Renal pelvis (tissue), 4 donors: ENCODE measurements around the gene SLC25A24. TPM values are rescaled to one million over a fixed set of nuclear protein-coding genes. Genes with fewer than 3 reads are reported as not detected.
"Not testable (repeated sequence)": the region's sequence is repeated elsewhere in the genome, so short reads cannot be mapped to it uniquely, and the experiment has no call there.

Experiments
- DNase-seq: peaks from one replicate; pipeline ENCODE4 v3.0.0-alpha.2; 2013
- polyA plus RNA-seq, 3 donors: library from polyadenylated mRNA; unstranded; fragments of 120-200 nt; gene quantifications; one replicate each; pipeline ENCODE4 v1.2.1, GENCODE V29; 2013; ENCODE audit not compliant: insufficient read length in 3 of 3

Gene SLC25A24
- polyA plus RNA-seq, 3 donors, result 39.8 to 45.3 (median 44.5) TPM

DNA sequence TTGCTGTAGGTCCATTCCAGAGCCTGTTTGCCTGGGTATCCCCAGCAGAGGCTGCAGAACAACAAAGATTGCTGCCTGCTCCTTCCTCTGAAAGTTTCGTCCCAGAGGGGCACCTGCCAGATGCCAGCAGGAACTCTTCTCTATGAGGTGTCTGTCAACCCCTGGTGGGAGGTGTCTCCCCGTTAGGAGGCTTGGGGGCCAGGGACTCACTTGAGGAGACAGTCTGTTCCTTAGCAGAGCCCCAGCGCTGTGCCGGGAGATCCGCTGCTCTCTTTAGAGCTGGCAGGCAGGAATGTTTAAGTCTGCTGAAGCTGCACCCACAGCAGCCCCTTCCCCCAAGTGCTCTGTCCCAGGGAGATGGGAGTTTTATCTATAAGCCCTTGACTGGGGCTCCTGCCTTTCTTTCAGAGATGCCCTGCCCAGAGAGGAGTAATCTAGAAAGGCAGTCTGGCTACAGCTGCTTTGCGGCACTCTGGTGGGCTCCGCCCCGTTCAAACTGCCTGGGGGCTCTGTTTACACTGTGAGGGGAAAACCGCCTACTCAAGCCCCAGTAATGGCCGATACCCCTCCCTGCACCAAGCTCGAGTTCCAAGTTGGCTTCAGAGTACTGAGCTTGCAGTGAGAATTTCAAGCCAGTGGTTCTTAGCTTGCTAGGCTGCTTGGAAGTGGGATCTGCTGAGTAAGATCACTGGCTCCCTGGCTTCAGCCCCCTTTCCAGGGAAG lies 8.7 kb upstream of the SLC25A24 start:
- DNase-seq, result no peak

DNA sequence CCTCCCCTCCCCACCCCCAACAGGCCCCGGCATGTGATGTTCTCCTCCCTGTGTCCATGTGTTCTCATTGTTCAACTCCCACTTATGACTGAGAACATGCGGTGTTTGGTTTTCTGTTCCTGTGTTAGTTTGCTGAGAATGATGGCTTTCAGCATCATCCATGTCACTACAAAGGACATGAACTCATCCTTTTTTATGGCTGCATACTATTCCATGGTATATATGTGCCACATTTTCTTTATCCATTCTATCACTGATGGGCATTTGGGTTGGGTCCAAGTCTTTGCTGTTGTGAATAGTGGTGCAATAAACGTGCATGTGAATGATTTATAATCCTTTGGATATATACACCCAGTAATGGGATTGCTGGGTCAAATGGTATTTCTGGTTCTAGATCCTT lies 3.4 kb upstream of the SLC25A24 start:
- not testable (repeated sequence) for DNase-seq

DNA sequence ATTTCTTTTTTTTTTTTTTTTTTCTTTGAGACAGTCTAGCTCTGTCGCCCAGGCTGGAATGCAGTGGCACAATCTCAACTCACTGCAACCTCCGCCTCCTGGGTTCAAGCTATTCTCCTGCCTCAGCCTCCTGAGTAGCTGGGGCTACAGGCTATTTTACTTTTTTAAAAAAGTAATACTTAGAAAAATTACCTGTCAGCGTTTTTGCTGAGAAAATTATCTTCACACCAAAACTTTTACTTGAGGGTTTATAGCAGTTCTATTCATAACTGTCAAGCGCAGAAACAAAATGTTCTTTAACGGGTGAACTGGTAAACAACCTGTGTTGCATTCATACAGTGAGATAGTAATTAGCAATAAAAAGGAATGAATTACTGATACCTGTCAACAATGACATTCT lies 1.5 kb upstream of the SLC25A24 start:
- no peak for DNase-seq

DNA sequence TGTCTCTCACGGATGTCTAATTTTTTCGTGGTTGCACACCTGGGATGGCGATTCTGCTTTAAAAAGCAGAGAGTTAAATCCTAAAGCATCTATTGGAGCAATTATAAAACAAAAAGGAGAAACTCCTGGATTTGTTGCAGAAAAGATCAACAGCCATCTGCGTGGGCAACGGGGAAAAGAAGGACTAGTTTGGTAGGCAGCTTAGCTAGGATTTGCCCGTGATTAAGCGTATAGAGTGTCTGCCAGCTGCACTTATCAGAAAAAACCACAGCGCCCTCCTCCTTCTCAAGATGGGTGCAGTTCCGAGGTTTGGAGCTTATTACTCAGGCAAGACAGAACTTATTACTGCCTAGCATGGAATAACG lies 526 bp upstream of the SLC25A24 start:
- DNase-seq, result peak; percentile 31

DNA sequence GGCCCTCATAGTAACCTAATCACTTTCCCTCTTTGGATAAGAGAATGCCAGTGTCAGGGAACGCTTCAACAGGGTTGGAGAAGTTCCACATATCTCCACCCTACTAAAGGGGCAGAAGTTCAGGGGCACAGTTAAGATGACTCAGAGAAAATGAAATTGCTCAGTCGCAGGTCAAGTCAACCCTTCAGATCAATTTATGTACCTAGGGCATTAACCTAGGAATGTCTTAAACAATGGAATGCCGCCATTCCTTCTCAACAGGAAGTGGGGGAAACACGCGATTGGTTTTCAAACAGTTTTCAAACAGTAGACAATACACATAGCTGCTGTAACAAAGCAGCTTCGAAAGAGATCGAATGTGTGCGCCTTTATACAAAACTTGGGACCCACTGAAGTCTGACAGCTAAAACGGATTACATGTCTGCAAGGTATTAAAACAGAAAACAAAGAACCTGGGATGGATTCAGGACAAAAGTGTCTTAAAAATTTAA lies 897 bp downstream of the SLC25A24 start:
- DNase-seq, result peak; percentile 40

DNA sequence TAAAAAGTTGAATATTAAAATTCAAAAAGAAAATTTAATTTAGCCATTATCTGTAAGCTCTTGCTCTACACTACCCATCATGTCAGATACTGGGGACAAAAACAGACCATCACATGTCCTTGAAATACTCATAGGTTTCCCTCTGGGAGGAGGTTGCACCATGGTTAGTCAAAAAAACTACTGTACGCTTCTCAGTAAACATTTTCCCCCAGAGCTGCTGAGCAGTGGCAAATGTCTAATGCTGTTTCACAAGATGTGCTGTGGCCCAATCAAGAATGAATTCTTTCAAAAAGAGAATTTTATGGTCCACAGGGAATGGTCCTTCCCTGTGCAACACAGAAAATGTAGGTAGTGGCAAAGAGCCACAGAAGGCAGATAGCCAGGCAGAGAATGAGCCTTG lies 6.1 kb downstream of the SLC25A24 start:
- DNase-seq, result no peak

DNA sequence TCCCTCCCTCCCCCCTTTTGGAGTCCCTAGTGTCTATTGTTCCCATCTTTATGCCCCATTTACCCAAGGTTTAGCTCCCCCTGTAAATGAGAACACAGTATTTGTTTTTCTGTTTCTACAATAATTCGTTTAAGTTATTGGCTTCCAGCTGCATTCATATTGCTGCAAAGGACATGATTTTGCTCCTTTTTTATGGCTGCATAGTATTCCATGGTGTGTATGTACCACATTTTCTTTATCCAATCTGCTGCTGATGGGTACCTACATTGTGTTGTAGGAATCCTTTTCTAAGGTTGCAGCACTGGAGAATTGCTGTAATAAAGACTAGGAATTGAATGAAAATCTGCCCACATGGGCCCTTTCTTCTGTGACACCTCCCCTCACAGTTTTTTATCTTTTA lies 6.8 kb downstream of the SLC25A24 start:
- no peak for DNase-seq

DNA sequence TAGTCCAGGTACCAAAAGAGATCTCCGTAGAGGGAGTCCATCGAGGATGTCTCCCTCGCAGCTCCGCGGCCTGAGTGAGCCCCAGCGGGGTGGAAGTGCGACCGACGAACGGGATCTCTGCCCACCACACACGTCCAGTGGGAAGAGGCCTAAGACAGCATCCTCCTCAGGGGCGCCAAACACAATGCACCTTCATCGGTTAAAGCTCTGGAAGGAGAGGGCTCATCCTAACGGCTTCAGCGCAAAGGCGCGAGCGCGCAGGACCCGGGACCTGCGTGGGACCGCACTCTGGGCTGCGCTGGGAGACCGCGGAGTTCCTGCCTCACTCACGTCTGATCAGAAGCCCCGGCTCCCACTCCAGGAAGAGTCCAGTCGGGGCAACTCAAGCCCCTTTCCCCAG lies 7.6 kb downstream of the SLC25A24 start:
- no peak for DNase-seq

DNA sequence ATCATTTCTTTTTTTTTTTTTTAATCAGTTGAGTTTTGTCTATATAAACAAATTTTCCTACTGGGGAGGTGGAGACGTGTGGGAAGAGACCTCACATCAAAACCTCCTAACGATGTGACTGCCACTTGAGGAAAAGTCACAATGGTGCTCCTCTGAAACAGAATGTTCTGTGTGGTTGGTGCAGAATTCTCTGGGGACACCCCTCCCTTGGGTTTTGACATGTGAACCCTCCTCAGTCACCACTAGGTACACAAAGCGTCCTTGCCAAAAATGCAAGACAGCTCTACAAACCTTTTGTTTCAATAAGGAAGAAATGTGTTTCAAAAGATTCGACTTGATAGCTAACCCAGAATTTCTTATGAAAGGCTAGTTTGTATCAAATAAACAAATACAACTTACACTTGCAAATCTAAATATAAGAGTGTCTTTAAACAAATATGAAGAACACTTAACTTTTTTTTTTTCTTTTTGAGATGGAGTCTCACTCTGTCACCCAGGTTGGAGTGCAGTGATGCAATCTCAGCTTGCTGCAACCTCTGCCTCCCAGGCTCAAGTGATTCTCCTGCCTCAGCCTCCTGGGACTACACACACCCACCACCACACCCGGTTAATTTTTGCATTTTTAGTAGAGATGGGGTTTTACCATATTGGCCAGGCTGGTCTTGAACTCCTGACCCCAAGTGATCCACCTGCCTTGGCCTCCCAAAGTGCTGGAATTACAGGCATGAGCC lies 9.3 kb downstream of the SLC25A24 start:
- DNase-seq, result no peak

DNA sequence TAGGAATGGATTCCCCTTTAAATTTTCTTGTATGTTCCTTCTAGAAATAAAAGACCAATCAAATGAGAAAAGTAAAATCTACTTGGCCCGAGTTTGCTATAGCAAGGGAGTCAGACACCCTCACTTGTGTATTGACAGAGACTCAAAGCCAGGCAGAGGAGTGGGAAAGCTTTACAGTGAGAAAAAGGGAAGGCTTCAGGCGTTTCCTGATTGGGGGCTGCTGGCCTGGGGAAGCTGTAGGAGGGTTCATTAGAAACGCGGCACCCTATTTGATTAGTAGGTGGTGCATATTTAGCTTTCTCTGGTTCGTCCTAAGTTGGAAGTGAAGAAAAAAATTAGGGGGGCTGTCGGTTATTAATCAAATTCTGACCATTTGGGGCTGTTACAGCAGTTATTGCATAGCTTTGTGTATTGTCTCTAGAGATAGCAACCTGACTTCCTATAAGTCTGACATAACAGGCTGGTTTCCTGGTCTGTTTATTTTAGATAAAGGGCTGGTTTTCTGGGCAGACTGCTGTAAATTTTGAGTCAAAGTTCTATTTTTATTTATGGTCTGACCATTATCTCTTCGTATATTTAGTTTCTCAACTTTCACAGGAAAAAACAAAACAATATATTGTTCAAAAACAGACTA lies 10.0 kb downstream of the SLC25A24 start:
- no peak for DNase-seq

DNA sequence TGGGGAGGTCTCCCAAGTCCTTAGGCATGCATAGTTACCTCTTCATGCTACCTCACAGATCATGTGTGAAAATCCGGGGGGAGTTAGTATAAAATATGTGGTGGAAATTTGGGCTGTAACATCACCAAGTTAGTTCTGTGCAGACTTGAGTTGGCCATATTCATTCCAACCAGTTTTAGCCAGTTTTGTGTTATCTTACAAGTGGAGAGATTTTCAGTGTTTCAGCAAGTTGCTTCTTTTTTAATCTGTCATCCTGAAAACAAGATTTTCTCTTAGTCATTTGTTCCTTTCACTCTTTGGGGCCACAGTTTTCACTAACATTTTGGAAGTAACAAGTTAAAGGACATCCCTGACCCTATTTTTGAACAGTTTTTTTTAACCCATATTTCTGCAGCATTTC lies 11.3 kb downstream of the SLC25A24 start:
- DNase-seq, result no peak

DNA sequence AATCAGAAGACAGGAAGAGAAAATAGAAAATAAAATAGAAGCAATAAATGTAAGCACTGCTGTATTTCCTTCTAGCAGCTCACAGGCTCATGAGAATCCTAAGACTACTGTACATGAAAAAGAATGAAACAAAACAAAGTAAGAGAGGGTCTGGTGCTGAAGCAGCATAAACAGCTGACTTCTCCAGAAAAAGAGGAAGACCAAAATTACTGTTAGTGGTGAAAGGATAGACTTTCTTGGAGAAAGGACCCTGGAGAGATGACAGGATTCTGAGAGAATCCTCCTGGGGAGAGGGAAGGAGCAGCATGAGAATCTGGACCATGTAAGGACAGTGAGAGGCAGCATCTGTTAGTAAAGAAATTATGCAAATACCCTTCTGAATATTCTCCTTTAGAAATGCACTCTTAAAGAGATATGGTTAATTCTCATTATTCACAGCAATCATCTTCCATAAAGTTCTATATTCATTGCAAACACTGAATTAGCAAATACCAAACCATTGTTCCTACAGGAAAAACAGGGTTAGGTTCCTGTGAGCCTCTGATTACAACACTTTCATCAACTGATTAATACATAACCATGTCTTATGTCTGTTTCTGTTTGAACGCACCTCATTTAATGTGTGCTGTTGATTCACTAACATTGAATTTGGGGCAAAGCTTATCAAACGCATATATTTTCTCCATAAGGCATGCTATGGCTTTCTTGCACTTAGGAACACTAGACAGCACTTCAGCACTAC lies 17.0 kb downstream of the SLC25A24 start:
- DNase-seq, result no peak

DNA sequence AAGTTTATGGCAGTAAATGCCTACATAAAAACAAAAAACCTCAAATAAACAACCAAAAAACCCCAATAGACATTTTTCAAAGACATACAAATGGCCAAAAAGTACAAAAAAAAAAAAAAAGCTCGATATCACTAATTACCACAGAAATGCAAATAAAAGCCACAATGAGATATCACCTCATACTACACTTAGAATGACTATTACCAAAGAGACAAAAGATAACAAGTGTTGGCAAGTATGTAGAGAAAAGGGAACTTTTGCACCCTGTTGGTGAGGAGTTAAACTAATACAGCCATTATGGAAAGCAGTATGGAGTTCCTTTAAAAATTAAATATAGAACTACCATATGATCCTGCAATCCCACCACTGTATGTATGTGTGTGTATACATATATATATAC lies 21.1 kb downstream of the SLC25A24 start:
- no peak for DNase-seq

DNA sequence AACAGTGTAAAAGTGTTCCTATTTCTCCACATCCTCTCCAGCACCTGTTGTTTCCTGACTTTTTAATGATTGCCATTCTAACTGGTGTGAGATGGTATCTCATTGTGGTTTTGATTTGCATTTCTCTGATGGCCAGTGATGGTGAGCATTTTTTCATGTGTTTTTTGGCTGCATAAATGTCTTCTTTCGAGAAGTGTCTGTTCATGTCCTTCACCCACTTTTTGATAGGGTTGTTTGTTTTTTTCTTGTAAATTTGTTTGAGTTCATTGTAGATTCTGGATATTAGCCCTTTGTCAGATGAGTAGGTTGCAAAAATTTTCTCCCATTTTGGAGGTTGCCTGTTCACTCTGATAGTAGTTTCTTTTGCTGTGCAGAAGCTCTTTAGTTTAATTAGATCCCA lies 37.7 kb downstream of the SLC25A24 start:
- not testable (repeated sequence) for DNase-seq

DNA sequence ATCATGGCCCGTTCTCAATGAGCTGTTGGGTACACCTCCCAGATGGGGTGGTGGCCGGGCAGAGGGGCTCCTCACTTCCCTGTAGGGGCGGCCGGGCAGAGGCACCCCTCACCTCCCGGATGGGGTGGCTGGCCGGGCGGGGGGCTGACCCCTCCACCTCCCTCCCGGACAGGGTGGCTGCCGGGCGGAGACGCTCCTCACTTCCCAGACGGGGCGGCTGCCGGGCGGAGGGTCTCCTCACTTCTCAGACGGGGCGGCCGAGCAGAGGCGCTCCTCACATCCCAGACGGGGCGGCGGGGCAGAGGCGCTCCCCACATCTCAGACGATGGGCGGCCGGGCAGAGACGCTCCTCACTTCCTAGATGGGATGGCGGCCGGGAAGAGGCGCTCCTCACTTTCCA lies 40.2 kb downstream of the SLC25A24 start:
- DNase-seq, result not testable (repeated sequence)

DNA sequence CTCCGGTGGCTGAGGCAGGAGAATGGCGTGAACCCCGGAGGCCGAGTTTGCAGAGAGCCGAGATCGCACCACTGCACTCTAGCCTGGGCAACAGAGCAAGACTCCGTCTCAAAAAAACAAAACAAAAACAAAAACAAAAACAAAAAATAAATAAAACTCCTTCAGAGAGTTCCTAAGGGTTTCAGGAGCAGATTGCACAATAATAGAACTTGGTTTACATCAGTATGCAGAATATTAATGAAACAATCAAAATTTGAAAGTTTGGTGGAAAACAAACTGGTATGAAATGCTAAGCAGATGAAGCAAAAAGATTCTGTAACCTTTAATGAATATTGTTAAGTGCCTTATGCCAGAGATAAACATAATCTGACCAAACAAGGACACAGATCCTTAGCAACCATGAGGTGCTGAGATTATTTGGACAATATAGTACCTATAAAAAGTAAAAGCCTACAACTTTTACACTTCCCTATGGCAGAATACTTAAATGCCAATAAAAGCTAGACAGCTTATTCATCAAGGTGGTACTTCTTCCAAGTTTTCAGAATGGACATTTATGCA lies 41.2 kb downstream of the SLC25A24 start:
- no peak for DNase-seq

DNA sequence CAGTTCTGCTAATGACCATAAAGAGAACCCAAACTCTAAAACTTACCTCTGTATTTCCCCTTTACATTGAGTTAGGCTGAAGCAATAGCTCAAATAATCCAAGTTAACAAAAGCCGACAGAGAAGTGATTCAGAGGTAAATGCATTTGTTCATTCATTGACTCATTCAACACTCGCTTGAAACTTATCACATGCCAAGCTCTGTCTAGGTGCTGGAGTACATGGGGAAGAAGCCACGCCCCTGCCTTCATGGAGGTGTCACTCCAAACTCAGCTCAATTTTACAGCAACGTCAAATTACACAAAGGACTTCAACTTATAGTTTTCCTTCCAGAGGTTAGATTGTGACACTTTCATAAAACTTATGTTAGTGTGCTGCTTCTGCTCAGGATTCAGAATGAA lies 45.8 kb downstream of the SLC25A24 start:
- DNase-seq, result no peak

DNA sequence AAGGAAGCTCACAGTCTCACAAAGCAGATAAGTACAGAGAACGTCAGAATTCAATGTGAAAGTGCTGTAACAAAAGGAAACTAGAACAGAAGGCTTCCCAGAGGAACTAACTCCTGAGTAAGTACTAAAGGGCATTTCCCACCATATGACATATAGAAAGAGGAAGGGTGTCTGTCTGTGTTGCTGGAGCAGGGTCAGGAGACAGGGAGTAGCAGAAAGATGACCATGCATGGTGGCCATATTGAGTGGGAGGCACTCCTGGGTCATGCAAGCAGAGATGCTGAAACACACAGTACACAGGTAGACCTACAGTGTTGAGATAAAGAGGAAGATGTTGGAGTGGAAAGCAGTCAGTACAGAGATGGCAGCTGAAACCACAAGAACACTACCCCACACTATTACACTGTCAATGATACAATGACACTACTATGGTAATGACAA lies 47.3 kb downstream of the SLC25A24 start:
- no peak for DNase-seq

DNA sequence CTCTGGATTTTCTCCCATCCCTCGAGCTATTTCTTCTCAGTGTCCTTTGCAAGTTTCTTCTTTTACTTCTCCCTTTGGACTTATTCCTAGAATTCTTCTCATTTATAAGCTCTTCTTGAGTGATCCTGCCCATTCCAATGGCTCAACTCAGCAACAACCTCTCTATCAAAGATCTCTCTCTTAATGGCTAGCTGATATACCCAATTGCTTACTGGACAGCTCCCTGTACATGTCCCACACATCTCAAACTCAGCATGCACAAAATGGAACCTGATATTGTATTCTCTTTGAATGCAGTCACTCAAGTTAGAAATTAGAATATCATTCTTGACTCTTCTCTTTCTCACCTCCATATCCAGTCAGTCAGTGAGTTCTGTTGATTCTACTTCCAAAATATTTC lies 48.6 kb downstream of the SLC25A24 start:
- DNase-seq, result no peak

DNA sequence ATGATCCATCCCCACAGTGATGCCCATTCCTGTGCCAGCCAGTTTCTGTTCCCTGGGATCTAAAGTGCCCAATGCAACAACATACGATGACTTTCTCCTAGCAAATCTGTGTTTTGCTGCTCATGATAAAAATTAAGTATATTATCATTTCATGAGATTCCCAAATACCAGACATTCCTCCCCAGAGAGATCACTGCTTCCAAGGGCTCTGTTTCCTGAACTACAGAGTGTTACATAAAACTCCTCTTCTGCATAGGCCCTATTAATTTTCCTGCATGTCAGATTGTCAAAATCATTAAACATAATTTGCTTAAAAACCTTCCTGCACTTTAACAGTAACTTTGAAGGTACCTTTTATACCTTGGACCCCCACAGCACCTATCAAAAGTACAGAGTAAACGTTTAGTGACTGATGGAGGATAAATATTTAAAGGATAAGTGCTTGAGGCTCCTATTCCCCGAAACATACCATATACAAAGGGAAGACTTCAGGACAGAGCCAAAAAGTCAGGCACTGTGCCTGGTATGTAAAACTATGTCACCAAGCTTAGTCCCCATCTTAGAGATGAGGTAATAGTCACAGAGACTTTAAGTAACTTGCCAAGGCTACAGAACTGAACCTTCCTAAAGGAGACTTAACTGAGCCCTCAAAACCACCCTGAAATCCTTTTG lies 50.2 kb downstream of the SLC25A24 start:
- no peak for DNase-seq

DNA sequence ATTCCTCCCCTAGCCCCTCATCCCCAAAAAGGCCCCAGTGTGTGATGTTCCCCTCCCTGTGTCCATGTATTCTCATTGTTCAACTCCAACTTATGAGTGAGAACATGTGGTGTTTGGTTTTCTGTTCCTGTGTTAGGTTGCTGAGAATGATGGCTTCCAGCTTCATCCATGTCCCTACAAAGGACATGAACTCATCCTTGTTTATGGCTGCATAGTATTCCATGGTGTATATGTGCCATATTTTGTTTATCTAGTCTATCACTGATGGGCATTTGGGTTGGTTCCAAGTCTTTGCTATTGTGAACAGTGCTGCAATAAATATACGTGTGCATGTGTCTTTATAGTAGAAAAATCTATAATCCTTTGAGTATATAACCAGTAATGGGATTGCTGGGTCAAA lies 55.6 kb downstream of the SLC25A24 start:
- DNase-seq, result not testable (repeated sequence)
